22Rv1 (cell line): Measurements from ENCODE around the gene TMTC4.

ENCODE experiments used
- CTCF ChIP-seq: fragments of 450-650 bp; IDR thresholded peaks from 2 replicates; pipeline ENCODE4 v1.5.1; 2017; ENCODE audit warnings: mild to moderate bottlenecking
- ZFX ChIP-seq: fragments of 450-650 bp; IDR thresholded peaks from 2 replicates; pipeline ENCODE4 v1.6.1; 2017; ENCODE audit warnings: antibody characterized with exemption, borderline replicate concordance

DNA sequence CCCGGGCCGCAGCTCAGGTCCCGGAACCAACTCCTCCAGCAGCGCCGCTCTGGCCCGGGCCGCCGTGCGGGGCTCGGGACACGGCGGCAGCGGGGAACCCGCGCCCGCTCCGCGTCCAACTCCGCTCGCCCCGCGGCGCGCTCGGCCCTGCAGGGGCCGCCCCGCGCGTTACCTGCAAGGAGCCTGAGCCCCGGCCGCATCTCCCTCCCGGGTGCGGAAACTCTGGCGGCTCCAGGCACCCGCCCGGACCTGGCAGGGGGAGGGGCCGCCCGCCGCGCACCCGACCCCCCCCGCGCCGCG is at the start of gene TMTC4:
- TF ChIP-seq CTCF, result no peak
- no peak for TF ChIP-seq ZFX
